HG03095 (cell line): ENCODE results near the gene TTC28.
"Not testable (repeated sequence)": the region's sequence is repeated elsewhere in the genome, so short reads cannot be mapped to it uniquely, and the experiment has no call there.

Experiments used
- ATAC-seq: cut with Tn5 transposase; IDR thresholded peaks from one replicate; pipeline ENCODE4 v1.9.1; 2021; ENCODE audit warnings: moderate library complexity; ENCODE audit not compliant: unreplicated experiment

Gene TTC28

DNA sequence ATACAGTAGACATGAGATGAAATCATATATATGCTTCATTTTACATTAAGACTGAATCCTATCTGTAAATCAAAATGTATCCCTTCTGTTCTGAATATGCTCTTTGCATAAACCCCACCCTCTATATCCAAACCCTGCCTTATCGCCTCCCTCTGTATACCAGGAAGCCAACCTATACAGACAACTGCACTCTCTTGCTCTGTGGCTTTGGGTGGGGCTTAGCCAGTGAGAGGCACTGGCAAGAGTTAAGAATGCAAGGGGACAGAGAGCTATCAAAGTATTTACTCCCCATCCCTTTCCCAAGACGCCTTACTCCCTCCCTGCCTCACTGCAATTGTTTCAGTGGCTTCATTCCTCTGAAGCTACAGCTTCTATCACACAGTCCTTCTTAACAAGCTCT lies 309.8 kb downstream of the TTC28 start:
- ATAC-seq = no peak

DNA sequence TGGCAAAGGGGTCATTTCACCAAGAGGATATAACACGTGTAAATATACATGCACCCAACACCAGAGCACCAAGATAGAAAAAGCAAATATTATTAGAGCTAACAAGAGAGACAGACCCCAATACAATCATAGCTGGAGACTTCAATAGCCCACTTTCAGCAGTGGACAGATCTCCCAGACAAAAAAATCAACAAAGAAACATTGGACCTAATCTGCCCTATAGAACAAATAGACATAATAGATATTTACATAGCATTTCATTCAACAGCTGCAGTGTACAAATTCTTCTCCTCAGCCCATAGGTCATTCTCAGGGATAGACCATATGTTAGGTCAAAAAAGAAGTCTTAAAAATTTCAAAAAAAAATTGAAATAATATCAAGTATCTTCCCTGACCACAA lies 312.8 kb downstream of the TTC28 start:
- ATAC-seq = no peak

DNA sequence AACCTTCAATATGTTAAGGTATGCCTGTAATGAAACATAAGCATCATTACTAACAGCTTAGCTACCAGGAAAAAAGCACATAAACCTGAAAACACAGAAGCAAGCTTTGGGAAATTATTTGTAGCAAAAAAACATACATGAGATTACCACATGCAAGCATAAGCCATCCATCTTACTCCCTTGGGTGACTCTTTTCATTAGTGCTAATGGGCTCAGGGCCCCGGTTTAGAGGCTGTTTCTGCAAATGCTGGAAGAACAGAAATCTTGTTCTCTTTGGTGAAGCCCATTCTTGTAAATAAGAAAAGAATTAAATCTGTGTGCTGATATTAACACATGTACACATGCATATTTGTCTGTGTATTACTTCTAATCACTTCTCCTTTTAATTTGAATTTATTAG lies 314.3 kb downstream of the TTC28 start:
- ATAC-seq = no peak

DNA sequence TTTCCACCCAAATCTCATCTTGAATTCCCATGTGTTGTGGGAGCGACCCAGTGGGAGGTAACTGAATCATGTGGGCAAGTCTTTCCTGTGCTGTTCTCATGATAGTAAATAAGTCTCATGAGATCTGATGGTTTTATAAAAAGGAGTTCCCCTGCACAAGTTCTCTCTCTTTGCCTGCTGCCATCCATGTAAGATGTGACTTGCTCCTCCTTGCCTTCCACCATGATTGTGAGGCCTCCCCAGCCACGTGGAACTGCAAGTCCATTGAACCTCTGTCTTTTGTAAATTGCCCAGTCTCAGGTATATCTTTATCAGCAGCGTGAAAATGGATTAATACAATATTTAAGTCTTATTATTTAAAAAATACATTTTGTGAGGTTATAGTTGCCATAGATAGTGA lies 315.5 kb downstream of the TTC28 start:
- ATAC-seq = not testable (repeated sequence)

DNA sequence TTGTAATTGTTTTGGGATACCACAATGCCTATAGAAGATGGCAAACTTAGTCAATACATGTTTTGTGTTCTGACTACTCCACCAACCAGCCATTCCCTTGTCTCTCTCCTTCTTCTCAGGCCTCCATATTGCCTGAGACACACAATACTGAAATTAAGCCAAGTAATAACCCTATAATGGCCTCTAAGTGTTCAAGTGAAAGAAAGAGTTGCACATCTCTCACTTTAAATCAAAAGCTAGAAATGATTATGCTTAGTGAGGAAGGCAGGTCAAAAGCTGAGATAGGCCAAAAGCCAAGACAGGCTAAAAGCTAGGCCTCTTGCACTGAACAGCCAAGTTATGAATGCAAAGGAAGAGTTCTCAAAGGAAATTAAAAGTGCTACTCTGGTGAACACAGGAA lies 318.7 kb downstream of the TTC28 start:
- ATAC-seq = no peak

DNA sequence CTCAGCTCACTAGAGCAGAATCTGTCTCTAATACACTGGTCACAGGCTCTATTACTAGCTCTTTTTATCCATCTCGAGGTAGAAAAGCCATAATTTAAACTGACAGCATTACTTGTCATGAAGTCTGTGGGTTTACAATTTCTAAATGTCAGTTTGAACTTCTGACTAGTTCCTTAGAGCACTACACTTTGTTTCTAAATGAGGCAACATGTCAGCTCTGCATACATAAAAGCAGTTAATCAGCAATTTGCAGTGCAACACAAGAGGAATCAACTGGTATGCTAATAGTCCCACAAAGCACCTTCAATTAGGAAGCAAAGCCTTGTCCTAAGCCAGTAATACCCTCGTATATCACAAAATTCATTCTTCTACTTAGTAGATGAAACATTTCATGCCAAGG lies 321.3 kb downstream of the TTC28 start:
- ATAC-seq = no peak

DNA sequence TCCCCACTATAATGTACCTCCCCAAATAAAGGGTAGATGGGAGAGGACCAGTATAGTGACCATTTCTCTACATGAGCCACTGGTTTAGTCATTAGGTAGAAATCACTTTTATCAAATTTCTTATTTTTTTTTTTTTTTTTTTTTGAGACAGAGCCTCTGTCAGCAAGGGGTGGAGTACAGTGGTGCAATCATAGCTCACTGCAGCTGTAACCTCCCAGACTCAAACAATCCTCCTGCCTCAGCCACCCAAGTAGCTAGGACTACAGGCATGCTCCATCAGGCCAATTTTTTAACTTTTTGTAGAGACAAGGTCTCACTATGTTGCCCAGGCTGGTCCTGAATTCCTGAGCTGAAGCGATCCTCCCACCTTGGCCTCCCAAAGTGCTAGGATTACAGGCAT lies 322.4 kb downstream of the TTC28 start:
- no peak for ATAC-seq

DNA sequence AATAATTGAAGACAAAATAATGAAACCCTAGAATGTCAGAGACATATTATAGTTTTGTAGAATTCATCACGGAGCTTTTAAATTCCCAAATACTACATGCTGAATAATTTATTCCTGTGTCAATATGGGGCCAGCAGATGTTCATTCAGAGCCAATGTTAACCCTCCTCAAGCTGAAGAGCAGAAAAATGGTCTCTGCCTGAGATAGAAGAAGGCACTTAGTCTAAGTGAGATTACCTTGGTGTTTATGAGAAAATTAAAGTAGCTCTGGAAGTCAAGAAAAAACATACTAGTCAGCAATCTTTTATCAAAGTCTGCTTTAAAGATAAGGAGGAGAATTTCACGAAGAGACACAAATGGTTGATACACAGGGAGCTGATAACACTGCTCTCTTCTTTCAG lies 328.2 kb downstream of the TTC28 start:
- ATAC-seq = no peak

DNA sequence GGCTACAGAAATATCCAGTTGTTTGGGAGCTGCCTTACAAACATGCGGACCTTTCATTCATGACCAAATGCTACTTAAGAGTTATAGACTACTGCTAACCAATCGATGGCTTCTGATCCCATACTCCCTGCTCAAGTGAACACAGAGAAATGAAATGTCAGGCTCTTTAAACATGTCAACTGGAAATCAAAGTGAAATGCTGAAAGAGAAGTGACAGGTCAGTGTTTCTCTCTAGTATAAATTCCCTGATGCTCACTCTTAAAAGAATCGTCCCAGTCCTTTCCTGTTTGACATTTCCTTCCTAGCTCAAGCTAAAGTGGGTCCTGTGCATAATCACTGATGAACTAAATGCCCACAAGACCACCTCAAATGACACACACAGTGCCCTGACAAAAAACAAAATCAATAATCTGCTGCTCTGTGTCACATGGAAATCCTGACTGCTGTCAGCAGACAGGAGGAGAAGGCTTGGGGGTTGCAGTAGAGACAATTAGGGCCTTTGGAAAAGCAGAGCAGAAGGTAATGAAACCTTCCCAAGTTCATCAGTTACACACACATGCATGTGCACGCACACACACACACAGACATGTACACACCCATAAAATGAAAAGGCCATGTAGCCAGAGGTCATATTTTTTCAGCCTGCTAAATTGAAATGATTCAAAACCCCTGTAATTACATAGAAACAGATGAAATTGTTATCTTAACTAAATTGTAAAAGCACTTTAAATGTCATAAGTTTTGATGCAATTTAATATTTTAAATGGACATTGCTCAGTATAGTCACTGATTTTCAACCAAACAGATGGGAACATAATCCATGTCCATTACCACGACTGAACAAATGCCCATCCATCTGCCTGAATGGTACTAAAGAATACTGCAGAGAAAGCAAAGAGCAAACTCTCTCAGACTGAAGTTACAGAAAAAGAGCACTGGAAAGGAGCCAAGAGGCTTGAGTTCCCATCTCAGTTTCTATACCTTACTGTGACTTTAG lies 330.7 kb downstream of the TTC28 start:
- ATAC-seq = no peak

DNA sequence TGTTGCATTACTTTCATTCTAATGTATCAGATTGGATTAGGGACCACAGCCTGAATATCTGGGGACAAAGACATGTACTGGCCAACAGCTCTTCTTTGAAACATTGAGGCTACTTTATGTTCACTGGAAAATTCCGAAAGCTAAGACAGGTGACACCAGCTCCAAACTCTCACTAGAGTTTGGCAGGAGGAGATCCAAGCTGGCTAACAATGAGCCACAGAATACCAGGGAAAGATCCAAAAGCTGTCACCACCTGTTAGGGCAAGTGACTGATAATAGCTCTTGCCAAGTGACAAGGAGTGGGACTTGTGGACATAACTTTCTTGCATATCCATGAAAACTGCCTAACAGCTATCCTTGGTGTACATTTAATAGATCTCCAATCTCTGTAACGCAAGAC lies 333.3 kb downstream of the TTC28 start:
- no peak for ATAC-seq

DNA sequence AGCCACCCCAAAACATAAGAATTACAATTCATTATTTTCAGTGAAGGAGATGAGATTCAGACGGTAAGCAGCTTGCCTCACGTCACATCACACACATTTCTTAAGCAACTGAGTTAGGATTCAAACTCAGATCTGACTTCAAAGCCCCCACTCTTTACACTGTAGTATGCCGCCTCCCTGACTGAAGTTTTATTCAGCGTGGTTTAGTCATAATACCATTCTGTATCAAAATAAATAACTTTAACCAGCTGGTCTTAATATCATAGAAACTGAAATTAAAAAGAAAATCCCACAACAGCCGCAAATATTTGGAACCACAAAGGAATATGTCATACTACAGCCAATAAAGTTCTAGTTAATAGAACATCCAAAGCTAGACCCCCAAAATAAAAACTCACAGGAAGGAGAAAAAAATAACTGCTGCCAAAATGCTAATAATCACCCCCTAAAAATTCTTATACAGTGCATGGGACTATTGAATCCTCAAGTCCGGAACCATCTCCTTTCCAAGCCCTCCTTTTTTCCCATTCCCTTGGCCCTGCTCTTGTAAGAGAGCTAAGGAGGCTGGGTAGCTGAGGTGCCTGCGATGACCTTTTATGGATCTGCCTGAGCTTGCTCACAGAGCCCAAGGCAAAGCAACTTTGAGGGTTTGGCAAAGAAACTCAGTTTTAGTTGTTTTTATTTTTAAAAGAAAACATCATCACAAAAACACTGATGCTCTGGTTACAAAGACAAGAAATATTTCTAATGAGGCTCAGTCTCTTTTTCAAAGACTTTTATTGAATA lies 334.5 kb downstream of the TTC28 start:
- no peak for ATAC-seq

DNA sequence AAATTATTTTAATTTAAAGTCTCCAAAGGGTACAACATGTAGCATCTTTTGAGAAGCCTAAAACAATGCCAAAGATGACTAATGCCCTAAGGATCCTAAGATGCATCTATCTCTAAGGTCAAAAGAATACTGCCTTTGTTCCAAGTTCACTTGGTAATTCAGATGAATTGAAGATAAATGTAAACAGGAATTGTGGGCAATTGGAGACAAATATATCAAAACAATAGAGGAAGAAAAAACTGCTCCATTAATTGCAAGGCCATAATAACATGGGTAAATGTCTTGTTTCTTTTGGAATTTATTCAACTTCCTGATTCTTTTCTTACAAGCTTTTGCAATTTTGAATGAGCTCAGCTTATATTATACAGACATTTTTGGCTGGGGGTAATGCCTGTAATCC lies 338.6 kb downstream of the TTC28 start:
- ATAC-seq = no peak

DNA sequence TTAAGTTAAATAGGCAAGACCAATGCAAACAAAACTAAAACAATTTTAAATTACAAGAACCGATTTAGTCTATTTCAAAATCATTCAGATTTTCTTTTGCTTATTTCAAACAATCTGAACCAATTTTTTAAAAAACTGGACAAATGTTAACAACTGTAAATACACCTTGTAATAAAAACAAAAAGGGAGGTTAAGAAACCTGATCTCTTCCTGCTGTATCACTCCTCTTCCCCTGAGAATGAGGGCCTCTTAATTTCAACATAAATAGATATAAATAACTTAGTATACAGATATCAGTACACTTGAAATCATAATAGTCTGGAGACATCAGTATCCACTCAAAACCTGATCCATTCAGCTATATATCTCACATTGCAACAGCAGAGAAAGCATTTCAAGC lies 346.6 kb downstream of the TTC28 start:
- no peak for ATAC-seq

DNA sequence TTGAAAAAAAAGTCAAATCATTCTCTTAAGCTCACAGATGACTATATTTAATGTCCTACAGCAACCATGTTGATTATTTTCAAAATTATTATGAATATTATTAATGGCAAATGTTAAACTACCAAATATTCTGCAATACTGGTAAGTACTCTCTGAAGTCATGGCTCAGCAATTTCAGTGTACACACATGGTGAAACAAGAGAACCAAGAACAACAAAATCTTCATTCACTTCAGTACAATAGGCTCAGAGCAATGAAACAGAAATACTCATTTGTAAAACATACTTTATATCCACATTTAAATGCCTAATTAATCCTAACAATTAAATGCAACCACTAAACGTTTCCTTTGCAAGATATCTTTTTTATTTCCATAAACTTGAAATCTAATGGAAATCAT lies 347.2 kb downstream of the TTC28 start:
- ATAC-seq = no peak

DNA sequence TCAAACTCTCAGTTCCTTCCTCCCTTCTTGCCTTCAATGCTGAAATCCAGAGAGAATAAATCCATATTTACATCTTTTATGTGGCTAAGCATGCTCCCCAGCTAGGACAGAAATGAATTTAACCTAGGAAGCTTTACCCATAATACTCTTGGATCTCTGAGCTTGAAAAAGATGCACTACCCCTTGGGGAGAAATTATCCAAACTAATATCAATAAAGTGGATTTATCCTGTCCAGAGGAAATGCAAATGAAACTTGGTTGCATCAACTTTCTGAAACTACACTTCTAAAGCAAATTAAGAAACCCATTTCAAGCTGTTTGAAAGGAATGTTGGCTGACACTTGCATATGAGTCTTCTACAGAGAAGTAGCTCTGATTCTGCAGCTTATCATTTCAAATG lies 347.9 kb downstream of the TTC28 start:
- no peak for ATAC-seq

DNA sequence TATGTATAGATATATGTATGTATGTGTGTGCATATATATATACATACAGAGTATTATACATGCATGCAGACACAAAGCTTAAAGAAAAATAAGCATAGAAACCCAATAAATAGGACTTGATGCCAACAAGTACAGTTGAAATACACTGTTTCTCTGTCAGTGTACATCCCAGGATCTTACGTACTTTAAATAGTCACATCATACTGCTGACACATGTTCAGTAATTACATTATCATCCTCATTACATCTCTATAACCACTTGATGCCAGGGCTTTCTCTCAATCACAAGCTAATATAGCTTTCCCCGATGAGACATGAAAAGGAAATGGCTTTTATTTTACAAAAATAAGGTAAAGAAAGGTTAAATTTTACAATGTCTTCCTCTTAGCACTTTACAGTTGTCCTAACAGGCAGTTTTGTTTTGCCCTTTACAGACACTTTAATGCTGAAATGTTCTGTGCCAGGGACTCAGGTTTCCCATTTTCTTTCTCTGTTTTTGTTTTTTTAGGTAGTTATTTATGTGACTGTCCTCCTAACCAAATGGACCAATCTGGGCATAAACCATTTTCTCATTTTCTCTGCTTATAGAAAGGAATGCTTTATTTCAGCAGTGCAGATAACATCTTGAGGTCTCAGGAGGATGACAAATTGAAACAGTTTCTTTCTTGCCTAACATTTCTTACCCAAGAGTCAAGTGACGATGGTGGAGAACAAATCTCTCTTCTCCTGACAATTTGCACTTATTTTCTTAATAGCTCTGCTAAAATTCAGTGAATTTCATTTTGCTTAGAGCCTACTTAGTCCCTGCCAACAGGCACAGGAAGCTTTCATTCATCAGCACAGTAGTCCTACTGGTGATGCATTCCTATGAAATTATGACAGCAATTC lies 350.2 kb downstream of the TTC28 start:
- no peak for ATAC-seq

DNA sequence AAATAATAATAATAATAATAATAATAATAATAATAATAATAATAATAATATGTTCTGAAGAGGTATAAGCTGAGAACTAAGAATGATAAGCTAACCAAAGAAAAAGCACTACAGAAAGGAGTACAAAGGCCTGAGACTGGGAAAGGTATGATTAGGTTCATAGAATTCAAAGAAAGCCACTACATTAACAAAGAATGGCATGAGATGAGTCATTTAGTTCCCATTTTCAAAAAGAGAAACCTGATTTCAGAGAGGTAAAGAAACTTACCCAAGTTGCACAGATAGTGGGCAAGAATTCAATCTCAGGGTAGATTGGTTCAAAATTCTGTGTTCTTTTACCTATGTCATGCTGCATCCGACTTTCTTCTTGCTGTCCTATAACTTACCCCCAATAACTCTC lies 350.9 kb downstream of the TTC28 start:
- ATAC-seq = no peak

DNA sequence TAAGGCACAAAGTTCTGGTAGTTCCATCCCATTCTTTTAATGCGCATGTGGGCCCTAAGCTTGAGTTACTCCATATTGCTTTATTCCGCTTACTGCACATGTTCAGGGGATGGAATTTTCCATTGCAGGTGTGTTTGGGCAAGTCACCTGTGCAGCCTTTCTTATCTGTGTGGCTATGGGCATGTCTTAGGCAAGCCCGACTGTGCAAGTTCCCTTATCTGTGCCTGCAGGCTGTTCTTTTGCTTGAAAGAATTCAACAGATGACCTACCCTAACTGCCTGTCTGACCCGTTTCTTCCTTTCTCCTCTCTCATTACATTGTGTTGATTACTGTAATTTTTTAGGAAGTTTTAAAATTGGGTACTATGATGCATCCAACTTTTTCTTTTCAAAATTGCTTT lies 363.6 kb downstream of the TTC28 start:
- no peak for ATAC-seq

DNA sequence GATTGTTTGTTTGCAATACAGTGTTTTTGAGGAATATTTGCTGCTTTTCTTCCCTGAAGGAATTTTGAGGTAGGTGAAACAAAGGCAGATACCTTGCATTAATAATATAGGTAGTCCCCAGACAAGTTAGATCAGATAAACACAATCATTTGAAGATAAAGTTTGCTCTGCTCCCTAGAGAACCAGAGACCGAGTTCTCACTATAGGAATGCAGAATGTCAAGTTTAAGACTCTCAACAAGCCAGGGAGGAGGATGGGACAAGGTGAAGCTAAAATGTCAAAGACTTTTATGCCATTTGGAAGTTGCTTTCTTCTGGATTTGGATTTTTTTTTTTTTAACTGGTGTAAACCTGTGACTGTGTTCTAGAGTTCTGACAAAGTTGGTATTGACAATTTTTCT lies 364.7 kb downstream of the TTC28 start:
- ATAC-seq = no peak

DNA sequence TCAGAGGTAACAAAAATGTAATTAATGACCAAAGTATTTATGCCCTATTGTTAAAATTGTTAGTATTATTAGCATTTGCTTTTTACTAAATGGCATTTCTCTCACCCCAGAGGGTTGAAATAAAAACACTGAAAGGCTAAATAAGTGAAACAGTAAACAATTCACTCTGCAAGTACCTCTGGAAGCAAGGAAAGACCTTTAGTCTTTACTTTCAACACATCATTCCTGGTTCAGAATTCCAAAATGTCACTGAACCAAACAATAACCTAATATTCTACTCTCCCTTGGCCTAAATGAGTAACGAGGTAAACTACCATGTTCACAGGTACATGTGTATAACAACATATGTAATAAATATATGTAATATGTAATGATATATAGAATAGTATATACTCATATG lies 369.3 kb downstream of the TTC28 start:
- ATAC-seq = no peak

DNA sequence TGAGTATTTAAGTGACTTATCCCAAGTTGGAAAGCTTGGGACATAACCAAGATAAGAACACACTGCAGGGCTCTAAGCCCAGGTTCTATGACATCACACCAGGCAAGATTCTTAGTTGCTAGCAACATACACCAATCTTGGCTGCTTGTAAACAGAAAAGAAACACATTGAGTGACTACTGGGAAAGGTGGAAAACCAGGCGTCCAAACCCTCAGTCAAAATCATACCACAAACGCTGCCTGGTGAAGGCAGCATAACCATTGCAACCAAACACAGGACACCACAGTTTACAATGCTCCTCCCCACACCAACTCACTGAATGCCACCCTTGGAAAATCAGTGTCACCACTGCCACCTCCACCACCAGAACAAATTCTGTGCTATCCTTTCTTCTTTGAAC lies 379.9 kb downstream of the TTC28 start:
- no peak for ATAC-seq
